GM08714 (cell line): ENCODE results near the gene DEXI.
A peak's percentile ranks its signal among the peaks of the same experiment; 100 is the strongest.

Experiments
- H3K4me3 ChIP-seq: fragments of 200-500 bp; sonication (Bioruptor generic); 2 replicates; pipeline ENCODE4 v1.5.1; 2014; ENCODE audit warnings: mild to moderate bottlenecking, low read length, inconsistent platforms
- ZNF274 ChIP-seq: IDR thresholded peaks from 2 replicates; pipeline ENCODE4 v1.6.1; 2012; ENCODE audit warnings: mild to moderate bottlenecking, low read depth, low read length

DEXI gene

DNA sequence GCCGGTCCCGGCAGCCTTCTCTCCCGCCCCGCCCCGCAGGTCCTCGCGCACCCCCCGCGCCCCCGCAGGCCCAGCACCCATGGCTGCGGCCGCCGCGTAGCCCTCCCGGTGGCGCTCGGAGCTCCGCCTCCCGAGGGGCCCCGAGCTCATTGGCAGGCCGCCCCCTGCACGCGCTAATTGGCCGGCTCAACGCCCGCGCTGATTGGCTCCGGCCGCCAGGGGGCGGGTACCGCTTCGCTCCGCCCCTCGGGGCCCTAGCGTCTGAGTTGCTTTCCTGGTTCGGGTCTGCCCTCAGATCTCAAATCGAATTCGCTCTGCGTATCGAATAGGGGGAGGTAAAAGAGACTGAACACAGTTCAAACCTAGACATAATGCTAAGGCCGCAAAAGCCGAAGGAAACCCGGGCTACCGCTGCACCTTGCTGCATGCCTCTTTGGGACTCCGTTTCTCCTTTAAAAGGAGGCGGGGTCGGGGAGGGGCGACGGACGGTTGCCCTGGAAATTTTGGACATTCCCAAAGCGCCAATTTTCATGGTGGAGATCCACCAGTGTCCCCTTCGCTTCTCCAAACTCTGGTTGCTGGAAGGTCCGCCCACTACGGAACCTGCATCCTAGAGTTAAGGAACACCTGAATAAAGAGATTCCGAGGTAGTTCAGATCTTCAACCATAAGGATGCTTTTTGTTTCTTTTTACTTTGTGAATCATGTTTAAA lies at the start of gene DEXI:
Gene DEXI (minus strand): TSS at position 117 of the 712 bp plus-strand sequence. CDS start 463 bp downstream, outside the sequence.
- no peak for TF ChIP-seq ZNF274
- H3K4me3 ChIP-seq = peak within 1 kb of the TSS; percentile 73

DNA sequence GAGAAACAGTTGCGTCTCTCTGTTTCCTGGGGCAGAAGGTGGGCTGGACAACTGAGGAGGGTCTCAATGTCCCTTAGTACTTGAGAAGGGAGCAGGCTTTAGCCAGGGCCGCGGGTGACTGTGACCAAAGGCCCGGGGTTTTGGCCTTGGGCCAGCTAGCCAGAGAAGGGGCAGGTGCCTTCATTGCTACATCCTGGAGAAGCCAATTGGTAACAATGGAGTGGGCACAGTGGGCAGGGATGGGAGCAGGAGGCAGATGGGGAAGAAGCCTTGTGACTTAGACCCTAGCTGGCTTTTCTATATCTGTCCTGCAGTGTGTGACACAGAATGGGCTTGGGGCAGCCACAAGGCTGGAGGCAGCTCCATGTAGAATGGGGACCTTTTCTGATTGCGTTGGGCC lies 48.1 kb upstream of the DEXI start:
- no peak overlapping the region for H3K4me3 ChIP-seq
- no peak for TF ChIP-seq ZNF274

DNA sequence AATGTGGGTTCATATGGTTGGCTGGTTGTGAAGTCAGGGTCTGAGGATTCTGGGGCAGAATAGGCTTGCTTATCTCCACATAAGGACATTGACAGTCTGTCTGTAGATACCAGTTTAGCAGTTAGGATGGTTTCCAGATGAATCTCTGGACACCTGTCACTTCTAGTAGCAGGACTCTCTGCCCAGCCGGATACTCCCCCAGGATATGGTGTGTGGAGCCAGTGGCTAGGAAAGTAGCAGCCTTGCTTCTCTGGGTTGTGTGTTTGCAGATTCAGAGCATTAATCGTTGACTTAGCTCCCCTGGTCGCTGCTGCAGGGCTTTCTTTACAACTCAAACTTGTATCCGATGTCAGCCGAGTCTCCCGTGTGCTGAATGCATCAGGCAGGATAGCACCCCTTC lies 47.3 kb upstream of the DEXI start:
- no peak overlapping the region for H3K4me3 ChIP-seq
- TF ChIP-seq ZNF274 = no peak

DNA sequence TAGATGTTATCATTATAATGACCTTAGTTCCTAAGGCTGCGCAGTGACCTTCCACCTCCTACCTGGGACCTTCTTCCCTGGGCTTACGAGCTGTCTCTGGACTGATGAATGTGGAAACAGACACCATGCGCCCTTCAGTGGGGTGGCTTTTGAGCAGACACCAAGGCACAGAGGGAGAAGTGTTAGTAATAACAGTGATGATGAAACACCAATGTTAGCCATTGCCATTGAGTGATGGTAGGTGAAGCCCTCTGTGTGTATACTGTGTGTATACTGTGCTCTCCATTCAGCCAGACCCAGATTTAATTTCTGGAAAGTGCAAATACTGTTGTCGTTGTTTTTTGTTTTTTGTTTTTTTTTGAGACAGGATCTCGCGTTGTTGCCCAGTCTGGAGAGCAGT lies 46.6 kb upstream of the DEXI start:
- TF ChIP-seq ZNF274 = no peak
- no peak overlapping the region for H3K4me3 ChIP-seq

DNA sequence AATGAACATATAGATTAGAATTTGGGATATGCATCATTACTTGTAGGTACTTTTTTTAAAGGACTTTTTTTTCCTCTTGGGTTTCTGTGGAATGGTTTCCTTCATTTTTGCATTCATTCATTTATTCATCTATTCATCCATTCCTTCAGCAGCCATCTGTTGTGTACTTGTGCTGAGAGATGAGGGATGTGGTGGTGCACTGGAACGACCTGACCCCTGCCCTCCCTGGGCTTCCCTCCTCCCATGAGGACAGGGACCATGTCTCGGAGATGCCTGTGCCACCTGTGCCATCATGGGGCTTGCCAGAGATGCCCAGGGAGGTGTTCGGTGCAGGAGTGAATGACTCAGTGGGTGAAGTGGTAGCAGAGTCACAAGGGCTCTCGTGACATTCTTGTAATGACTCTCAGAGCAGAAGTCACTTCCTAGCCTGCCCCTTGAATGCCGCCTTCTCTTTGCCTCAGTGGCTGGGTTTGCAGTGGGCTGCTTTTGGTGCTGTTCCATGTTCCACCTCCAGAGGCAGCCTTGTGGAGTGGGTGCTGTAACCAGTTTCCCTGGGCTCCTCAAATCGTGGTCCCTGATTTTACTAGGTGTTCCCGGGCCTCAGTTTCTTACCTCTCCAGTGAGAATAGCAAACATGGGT lies 46.0 kb upstream of the DEXI start:
- TF ChIP-seq ZNF274 = no peak
- H3K4me3 ChIP-seq = no peak overlapping the region; the same call in 1 of the 2 replicates

DNA sequence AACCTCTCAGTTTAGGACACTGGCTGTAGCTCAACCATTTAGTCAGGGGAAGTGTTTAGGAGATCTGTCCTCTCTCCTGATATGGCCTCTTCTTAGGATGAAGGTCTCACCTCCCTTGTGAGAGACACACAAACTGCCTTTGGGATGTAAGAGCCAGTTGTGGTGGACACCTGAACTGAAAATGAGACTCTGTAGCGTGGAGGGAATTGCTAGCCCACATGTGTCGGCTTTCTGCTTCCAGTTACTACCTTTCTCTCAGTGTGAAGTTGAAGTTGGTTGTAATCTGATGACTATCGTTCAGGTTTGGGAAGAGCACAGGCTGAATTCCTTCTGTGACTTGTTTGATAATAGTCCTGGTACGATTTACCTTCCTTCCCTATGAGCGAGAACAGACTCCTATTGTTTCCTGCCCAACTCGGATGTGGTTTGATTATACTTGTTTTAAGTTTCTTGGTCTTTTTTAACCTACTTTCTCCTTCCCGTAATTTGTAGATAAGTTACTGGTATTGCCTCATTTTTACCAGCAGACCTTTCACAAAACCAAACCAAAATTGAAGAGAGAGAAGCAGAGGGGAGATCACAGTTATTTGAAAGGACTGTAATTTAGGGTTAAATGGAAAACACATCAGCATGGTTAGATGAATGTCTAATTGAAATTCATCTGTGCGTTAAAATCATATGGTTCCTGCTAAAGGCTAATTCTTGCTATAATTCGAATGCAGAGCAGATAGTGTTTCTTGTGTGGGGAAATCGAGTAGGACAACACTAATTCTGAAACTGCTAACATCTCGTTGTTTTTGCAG lies 45.3 kb upstream of the DEXI start:
- no peak overlapping the region; the same call in 1 of the 2 replicates for H3K4me3 ChIP-seq
- TF ChIP-seq ZNF274 = no peak

DNA sequence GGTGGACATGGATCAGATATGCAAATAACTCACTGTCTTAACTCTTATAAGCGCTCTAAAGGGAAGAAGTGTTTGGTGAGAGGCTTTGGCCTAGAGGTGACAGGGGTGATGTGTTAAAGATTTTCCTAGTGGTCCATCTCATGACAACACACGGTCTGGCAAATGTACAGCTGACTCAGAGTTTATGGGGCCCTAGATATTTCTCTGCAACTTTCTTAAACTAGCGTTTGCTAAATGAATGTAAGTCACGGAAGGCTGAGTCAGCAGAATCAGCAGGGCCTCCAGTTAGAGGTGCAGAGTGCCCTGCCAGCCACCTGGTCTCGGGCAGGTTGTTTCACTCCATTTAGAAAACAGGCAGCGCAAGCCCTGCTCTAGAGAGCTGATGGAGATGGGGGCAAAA lies 42.2 kb upstream of the DEXI start:
- no peak for TF ChIP-seq ZNF274
- H3K4me3 ChIP-seq = no peak overlapping the region

DNA sequence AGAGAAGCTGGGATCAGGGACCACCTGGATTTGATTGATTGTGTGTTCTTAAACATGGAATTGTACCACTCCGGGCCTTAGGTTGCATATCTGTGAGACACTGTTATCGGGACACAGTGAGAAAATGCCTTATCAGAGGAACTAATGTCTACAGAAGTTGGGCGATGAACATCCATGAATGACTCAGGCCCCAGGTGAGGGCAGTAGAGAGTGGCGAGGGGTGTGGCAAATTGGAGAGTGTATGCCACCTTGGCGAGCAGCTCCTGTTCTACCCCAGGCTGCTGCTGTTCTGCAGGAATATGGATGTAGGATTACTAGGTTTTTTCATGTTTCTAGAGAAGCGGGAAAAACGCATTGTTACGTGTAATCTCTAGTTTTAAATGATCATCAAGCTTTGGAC lies 40.9 kb upstream of the DEXI start:
- no peak for TF ChIP-seq ZNF274
- no peak overlapping the region for H3K4me3 ChIP-seq

DNA sequence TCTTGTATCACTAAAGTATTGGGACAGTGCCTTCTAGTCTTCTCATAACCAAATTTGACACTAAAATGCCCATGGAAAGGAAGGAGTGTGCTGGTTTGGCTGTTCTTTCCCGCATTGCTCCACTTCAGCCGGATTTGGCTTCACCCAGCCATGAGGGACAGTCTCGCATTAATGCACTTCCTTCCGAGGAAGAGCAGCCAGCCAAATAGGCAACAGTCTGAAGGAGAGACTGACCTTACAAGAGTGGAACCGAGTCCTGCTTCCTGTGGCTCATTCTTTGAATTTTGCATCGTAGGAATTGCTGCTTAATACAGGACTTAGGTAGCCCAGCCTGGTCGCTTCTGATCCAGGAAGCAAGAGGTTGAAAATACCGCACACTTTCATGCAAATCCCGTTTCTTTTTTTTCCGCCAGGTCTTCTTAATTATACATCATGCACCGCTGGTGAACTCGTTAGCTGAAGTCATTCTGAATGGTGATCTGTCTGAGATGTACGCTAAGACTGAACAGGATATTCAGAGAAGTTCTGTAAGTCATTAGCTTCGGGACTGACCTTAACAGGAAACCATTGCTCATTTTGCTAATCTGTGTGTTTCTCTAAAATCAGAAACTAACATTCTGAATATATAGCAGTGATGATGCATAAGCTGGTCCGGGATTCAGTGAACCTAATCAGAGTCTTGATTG lies 40.3 kb upstream of the DEXI start:
- no peak overlapping the region for H3K4me3 ChIP-seq
- no peak for TF ChIP-seq ZNF274

DNA sequence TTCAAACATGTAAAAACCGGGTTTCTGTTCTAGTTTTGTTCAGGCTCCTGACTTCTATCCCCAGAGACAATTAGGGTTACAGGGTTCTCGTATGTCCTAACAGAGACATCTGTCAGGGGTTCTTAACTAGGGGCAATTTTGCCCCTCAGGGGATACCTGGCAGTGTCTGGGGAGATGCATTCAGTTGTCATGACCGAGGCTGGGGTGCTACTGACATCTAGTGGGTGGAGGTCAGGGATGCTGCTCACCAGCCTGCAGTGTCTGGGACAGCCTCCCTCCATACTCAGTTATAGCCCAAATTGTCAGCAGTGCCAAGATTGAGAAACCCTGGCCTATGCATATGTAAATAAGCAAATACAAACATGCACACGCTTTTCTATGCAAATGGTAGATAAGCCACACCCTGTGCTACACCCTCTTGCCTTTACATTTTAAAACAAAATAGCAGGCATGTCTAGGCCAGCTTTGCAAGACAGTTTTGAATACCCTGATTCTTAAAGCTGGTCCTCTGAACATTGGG lies 39.5 kb upstream of the DEXI start:
- TF ChIP-seq ZNF274 = no peak
- no peak overlapping the region for H3K4me3 ChIP-seq

DNA sequence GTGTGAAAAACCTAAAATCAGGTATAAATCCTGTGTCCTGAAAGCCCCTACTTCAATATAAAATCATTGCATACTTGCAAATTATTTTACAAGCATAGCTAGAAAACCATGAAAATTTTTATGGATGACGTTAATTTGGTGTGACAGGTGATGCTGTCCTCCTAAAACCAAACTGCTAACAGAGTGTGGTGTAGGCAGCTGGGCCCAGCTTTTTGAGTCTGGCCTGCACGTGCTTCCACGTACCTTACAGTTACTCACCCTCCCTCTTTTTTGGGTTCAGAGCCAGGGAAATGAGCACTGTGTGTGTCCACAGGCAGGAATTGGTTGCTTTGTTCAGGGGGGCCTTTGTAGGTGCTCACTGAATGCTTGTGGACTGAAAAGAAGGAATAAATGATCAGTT lies 38.5 kb upstream of the DEXI start:
- TF ChIP-seq ZNF274 = no peak
- H3K4me3 ChIP-seq = no peak overlapping the region

DNA sequence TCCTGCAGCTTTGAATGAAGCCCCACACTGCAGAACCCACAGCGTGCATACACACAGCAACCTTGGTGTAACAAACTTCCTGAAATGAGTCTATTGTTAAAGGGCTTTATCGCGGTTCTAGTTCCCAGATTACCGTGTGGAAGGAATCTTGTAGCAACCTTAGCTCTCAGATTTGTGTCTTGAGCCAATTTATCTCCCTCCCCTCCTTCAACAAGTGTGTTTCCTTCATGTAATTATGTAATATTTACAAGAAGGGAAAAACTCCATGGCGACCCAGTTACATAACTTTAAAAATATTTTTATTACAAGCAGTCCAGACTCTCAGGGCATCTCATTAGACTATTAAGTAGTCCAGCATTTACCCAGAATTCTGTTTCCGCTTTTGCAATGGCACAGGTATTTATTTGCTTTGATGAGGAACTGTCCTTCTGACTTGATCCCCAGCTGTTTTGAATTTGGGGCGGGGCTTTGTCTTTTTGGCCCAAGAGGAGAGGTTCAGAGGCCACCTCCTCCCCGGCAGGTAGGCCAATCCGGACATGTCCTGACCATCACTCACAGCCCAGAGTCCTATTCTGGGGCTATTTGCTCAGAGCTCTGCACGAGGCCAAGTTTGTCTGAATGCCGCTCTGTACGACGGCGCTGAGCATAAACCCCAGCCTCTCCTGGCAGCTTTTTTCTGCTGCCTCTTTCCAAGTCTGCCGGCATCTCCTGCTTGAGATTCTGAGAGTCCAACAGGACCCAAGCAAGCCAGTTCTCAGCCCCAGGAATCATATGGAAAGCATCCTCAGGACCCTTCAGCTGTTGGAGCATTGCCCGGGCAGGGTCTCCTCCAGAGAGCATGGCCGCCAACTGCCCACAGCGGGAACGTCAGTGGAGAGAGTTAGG lies 37.7 kb upstream of the DEXI start:
- TF ChIP-seq ZNF274 = no peak
- H3K4me3 ChIP-seq = no peak overlapping the region

DNA sequence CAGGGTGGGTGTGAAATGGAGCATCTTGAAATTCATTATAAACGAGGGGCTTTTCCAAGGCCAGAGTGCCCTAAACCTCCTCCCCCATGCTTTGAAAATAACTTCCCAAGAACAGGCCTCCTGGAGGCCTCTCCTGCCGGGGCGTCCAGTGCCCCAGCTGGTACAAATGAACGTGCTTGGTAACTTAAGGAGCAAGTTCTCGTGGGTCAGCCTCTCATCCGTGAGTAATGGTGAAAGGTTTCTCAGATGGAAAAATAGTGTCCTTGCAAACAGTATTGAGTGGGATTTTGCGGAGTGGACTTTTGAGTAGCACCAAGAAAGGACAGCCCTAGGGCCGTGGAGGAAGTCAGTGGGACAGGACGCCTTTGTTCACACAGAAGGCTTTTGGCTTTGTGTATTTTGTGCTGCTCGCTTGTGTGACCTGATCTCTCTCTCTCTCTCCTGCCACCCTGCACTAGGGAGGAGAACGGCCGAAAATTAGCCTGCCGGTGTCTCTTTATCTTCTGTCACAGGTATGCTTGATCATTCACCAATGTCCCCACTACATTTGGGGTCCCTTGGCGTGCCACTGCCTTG lies 36.7 kb upstream of the DEXI start:
- H3K4me3 ChIP-seq = no peak overlapping the region
- TF ChIP-seq ZNF274 = no peak
